Natural killer cell (primary cell): ENCODE measurements around the gene FAM187B. TPM values are rescaled to one million over a fixed set of nuclear protein-coding genes. Genes with fewer than 3 reads are reported as not detected.

ENCODE experiments used
- ATAC-seq, 3 donors: fragments of 150-1000 bp in 2 of 3; fragments of 200-7000 bp in 1 of 3; cut with Tn5 transposase; 1 replicate in 1 of 3; 2 replicates in 2 of 3; pipeline ENCODE4 v1.10.0; 2021; ENCODE audit warnings: mild to moderate bottlenecking in 2 of 3, moderate library complexity in 2 of 3
- DNase-seq, 2 donors: peaks; one replicate each; pipeline versions ENCODE4 v3.0.0 to v3.0.0-alpha.2; 2013 to 2021; ENCODE audit warnings: mixed read lengths in 1 of 2
- H3K27ac ChIP-seq: one replicate; pipeline ENCODE4 v1.5.1; 2013; ENCODE audit warnings: mild to moderate bottlenecking, low read length
- H3K27me3 ChIP-seq: one replicate; pipeline ENCODE4 v1.6.1; 2013; ENCODE audit warnings: low read length; ENCODE audit not compliant: control insufficient read depth, insufficient read depth
- H3K36me3 ChIP-seq: one replicate; pipeline ENCODE4 v1.6.1; 2013; ENCODE audit warnings: low read length; ENCODE audit not compliant: control insufficient read depth, insufficient read depth
- H3K4me1 ChIP-seq: one replicate; pipeline ENCODE4 v1.6.1; 2013; ENCODE audit warnings: low read length; ENCODE audit not compliant: control insufficient read depth, insufficient read depth
- H3K4me3 ChIP-seq: one replicate; pipeline ENCODE4 v1.5.1; 2013; ENCODE audit warnings: low read length
- H3K9me3 ChIP-seq: one replicate; pipeline ENCODE4 v1.6.1; 2013; ENCODE audit warnings: low read length; ENCODE audit not compliant: control insufficient read depth, insufficient read depth
- H3K27ac Mint-ChIP-seq, 2 donors: one replicate each; pipeline ENCODE4 v1.8.0; 2022; ENCODE audit warnings: mild to moderate bottlenecking in 2 of 2, mixed read lengths in 2 of 2, moderate library complexity in 1 of 2
- H3K27me3 Mint-ChIP-seq, 2 donors: one replicate each; pipeline ENCODE4 v1.8.0; 2022; ENCODE audit warnings: low read depth in 2 of 2, mixed read lengths in 2 of 2
- H3K36me3 Mint-ChIP-seq: one replicate; pipeline ENCODE4 v1.8.0; 2022; ENCODE audit warnings: mixed read lengths
- H3K4me1 Mint-ChIP-seq, 2 donors: one replicate each; pipeline ENCODE4 v1.8.0; 2022; ENCODE audit warnings: mixed read lengths in 2 of 2
- H3K4me3 Mint-ChIP-seq: one replicate; pipeline ENCODE4 v1.8.0; 2022; ENCODE audit warnings: mild to moderate bottlenecking, moderate library complexity, mixed read lengths
- H3K9me3 Mint-ChIP-seq, 2 donors: one replicate each; pipeline ENCODE4 v1.8.0; 2022; ENCODE audit warnings: mixed read lengths in 2 of 2
- WGBS: methylation state at CpG from one replicate; pipeline ENCODE4 v1.1.7; 2013; ENCODE audit warnings: missing lambda C conversion rate; ENCODE audit not compliant: insufficient coverage; 5-methylcytosine and 5-hydroxymethylcytosine counted together
- intact Hi-C: fragments of 100-400 bp; cut with micrococcal nuclease; formaldehyde crosslinking; loops from one replicate; pipeline ENCODE4 v1.14.2; 2022
- total RNA-seq, 4 donors: library from RNA; stranded (reverse); fragments of 120-200 nt in 1 of 4; gene quantifications; one replicate each; pipeline versions ENCODE4 v1.2.3 to v1.2.4, GENCODE V29; 2013 to 2022
- TF ChIP-seq, protein P1 (sequence below): fragments of 200-600 bp; IDR thresholded peaks from one replicate; pipeline ENCODE4 v1.8.0; 2022; ENCODE audit warnings: antibody characterized with exemption

The FAM187B gene
- total RNA-seq, 3 donors from 2014 or later (not counting 1 experiment from before 2014, with no cell fraction given): not detected

- Mint-ChIP-seq H3K27me3 (no peaks in the 10 kb centered on the region), H3K4me1 (peaks cover 25% of the 10 kb centered on the region in 2 donors), H3K4me3 (no peak overlapping the region), H3K27ac (no peak overlapping the region), H3K9me3 (no peaks in the 10 kb centered on the region), H3K36me3 (no peaks in the 10 kb centered on the region)
- Histone ChIP-seq H3K36me3 (no peaks in the 10 kb centered on the region), H3K4me1 (peaks cover 28% of the 10 kb centered on the region), H3K27me3 (no peaks in the 10 kb centered on the region), H3K4me3 (no peak overlapping the region), H3K27ac (no peak overlapping the region), H3K9me3 (no peaks in the 10 kb centered on the region)
- ATAC-seq (no peak), DNase-seq (no peak)
- intact Hi-C loops: loop anchor here (5.0 kb wide), 1 partner anchor 152 kb away; no protein-coding TSS in a partner anchor
- TF ChIP-seq, protein P1, sequence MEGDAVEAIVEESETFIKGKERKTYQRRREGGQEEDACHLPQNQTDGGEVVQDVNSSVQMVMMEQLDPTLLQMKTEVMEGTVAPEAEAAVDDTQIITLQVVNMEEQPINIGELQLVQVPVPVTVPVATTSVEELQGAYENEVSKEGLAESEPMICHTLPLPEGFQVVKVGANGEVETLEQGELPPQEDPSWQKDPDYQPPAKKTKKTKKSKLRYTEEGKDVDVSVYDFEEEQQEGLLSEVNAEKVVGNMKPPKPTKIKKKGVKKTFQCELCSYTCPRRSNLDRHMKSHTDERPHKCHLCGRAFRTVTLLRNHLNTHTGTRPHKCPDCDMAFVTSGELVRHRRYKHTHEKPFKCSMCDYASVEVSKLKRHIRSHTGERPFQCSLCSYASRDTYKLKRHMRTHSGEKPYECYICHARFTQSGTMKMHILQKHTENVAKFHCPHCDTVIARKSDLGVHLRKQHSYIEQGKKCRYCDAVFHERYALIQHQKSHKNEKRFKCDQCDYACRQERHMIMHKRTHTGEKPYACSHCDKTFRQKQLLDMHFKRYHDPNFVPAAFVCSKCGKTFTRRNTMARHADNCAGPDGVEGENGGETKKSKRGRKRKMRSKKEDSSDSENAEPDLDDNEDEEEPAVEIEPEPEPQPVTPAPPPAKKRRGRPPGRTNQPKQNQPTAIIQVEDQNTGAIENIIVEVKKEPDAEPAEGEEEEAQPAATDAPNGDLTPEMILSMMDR: no peak
- WGBS: 100% methylated on average over 1 of the region's 1 CpG
These were observed 9.5 kb downstream of the FAM187B start for GRCh38 chr19:35219008-35219407.

DNA sequence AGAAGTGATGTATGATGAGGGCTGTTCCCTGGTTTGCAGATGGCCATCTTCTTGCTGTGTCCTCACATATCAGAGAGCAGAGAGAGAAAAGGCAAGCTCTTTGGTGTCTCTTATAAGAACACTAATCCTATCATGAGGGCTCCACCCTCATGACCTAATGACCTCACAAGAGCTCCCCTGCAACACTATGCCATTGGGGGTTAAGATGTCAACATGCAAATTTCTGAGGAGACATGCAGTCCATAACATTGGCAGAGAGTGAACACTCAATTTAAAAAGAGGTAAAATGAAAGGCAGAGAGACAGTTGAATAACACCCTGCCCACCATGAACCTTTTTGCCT is 10.9 kb downstream of the FAM187B start:
- TF ChIP-seq, protein P1: no peak
- Histone ChIP-seq H3K36me3 (no peaks in the 10 kb centered on the region), H3K4me1 (peaks cover 42% of the 10 kb centered on the region), H3K27ac (no peak overlapping the region), H3K9me3 (no peaks in the 10 kb centered on the region), H3K27me3 (no peaks in the 10 kb centered on the region), H3K4me3 (no peak overlapping the region)
- Mint-ChIP-seq H3K9me3 (no peaks in the 10 kb centered on the region), H3K27ac (peak overlapping the region in 1 of 2 donors; percentile 95), H3K36me3 (no peaks in the 10 kb centered on the region), H3K27me3 (no peaks in the 10 kb centered on the region), H3K4me1 (peaks cover 37 to 38% of the 10 kb centered on the region in 2 donors), H3K4me3 (no peak overlapping the region)
- ATAC-seq: no peak
- DNase-seq: no peak
- intact Hi-C loops: loop anchor here (5.0 kb wide), 1 partner anchor 150 kb away; no protein-coding TSS in a partner anchor

- H3K27me3 Mint-ChIP-seq: no peaks in the 10 kb centered on the region
- peak overlapping the region; percentile 95 to 96 for H3K27ac Mint-ChIP-seq
- H3K9me3 Mint-ChIP-seq: no peaks in the 10 kb centered on the region
- no peaks in the 10 kb centered on the region for H3K9me3 ChIP-seq
- H3K4me1 ChIP-seq: peaks cover 48% of the 10 kb centered on the region
- H3K27ac ChIP-seq: no peak overlapping the region
- intact Hi-C loops: loop anchor here (5.0 kb wide), 1 partner anchor 150 kb away; no protein-coding TSS in a partner anchor
- H3K36me3 ChIP-seq: no peaks in the 10 kb centered on the region
- no peak overlapping the region for H3K4me3 ChIP-seq
- ATAC-seq (no peak), DNase-seq (peak in 1 of 2 donors; percentile 70)
- WGBS: 72% methylated on average over 3 of the region's 3 CpGs
- H3K27me3 ChIP-seq: no peaks in the 10 kb centered on the region
- peaks cover 43% of the 10 kb centered on the region in 2 donors for H3K4me1 Mint-ChIP-seq
- H3K4me3 Mint-ChIP-seq: no peak overlapping the region
- H3K36me3 Mint-ChIP-seq: no peaks in the 10 kb centered on the region
- TF ChIP-seq, protein P1: no peak
These were observed 11.5 kb downstream of the FAM187B start for GRCh38 chr19:35216833-35217648.
